GM20000 (cell line): ENCODE data around the gene HMGA1.
A peak's percentile ranks its signal among the peaks of the same experiment; 100 is the strongest.

Experiments used
- DNase-seq: peaks from one replicate; pipeline ENCODE4 v3.0.0; 2012; ENCODE audit warnings: low spot score
- CTCF ChIP-seq: IDR thresholded peaks from 2 replicates; pipeline ENCODE4 v1.5.1; 2012; ENCODE audit warnings: mild to moderate bottlenecking, control low read depth; ENCODE audit errors: extremely low read depth, missing control alignments

The HMGA1 gene, protein sequence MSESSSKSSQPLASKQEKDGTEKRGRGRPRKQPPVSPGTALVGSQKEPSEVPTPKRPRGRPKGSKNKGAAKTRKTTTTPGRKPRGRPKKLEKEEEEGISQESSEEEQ

DNA sequence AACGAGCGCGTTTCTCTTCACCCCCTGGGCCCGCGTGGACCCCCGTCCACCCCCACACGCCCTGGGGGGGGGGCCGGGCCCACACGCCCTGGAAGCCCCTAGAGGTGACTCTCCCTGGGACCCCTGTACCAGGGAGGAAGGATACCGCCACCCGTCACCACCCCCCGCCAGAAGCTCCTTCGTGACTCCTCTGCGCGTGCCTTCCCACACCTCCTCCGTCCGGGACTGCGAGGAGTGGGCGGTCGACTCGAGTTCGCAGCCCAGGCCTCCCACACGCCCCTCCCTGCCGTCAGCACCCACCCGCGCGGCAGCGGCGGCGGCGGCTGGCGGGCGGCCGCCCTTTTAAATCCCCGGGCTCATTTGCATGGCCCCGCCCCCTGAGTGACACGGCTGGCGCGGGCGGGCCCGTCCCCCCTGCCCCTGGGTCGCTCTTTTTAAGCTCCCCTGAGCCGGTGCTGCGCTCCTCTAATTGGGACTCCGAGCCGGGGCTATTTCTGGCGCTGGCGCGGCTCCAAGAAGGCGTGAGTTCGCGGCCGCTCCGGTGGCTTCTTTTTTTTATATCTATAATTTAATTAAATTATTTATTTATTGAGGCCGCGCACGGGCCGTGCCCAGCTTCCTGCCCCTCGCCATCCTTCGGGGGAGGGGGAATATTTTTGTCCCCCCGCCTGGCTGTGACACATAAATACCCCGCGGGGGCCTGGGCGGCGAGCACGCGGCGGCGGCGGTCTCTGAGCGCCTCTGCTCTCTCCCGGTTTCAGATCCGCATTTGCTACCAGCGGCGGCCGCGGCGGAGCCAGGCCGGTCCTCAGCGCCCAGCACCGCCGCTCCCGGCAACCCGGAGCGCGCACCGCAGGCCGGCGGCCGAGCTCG, at the start of gene HMGA1:
Gene HMGA1 (plus strand): TSS at position 431 of the 873 bp plus-strand sequence. CDS start 3,908 bp downstream, outside the sequence.
- DNase-seq = peak; percentile 98

DNA sequence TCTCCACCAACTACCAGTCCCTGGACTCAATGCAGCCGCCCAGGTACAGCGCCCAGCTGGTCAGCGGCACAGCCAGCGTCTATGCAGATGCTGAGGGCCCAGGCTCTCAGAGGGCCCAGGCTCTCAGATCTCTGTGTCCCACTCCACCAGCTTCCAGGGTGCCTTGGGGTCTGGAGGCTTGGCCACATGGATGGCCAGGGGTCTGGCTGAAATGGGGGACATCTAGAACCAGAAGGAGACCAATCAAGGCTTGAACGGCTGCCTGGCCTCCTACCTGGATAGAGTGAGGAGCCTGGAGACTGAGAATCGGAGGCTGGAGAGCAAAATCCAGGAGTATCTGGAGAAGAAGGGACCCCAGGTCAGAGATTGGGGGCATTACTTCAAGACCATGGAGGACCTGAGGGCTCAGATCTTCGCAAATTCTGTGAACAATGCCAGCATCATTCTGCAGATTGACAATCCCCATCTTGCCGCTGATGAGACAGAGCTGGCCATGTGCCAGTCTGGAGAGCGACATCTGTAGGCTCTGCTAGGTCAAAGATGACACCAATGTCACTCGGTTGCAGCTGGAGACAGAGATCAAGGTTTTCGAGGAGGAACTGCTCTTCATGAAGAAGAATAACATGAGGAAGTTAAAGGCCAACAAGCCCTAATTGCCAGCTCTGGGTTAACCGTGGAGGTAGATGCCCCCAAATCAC, 46.7 kb upstream of the HMGA1 start:
- no peak for DNase-seq

More for the DNA sequence above, at the start of gene HMGA1:
- TF ChIP-seq CTCF = no peak

GRCh38 chr6:34190504-34191122, 46.1 kb upstream of the HMGA1 start:
- no peak for TF ChIP-seq CTCF
- DNase-seq = no peak

More for the DNA sequence above, 46.7 kb upstream of the HMGA1 start:
- TF ChIP-seq CTCF = no peak

DNA sequence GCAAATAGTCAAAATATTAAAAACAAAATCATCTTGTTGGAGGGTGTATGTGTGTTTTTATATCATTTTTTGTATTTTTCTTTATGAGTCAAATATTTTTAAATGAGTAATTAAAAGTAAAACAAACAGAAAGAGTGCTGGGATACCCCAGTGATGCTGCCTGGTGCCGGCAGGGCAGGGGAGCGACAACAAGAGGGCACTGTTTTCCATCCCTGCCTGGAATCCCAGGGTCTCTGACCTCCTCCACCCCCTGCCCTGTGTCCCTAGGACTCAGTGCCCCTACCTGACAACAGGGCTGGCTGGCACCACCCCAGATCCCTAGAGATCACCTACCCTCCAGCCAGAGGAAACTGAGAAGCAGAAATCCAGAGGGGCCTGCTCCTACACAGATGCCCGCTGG, 41.9 kb upstream of the HMGA1 start:
- TF ChIP-seq CTCF = no peak

DNA sequence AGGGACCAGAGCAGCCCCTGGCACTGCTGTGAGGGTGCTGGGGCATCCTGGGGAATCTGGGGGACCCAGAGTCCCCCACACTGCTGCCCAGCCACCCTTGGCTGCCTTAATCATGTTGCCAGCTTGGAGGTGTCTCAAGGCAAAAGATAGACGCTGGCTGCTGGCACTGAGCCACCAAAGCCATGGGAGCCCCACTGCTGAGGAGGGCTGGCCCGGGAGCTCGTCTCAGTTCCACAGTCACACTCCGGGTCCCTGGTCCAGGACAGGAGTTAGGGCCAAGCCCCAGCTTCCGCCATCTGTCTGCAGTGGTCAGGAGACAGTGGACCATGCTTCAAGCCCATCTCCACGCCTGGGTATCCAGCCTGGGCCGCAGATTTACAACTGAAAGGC, 41.0 kb upstream of the HMGA1 start:
- no peak for DNase-seq
- TF ChIP-seq CTCF = no peak

More for the DNA sequence above, 41.9 kb upstream of the HMGA1 start:
- DNase-seq = no peak

DNA sequence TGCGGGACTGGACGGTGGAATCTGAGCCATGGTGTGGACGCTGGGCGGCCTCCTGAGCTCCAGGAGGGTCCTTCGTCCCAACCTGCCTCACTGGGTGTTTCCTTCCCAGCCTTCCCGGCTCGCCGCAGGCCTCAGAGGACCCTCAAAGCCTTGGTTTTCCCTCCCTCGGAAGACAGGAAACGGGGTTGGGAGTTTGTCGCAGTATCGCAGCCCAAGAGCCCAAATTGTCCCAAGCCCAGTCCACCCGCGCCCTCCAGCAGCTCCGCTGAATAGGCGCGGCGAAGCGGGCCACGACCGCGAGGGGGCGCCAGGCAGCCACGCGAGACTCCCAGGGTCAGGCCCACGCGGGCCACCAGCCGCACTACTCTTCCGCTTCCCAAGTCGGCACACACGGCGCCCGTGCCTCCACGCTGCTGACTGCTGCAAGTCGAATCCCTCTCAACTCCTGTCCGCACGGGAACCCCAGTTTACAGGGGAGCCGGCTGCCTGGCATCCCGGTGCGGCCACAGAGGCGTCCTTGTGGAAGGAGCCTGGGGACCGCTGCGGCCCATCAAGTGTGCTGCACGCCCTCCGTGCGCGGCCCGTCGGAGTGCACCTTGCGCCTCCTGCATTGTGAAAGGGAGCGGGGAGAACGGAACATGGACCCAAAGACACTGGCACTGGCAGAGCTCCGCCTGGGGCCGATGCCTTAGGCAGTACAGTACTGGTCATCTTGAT, 40.4 kb upstream of the HMGA1 start:
- DNase-seq = peak; percentile 92
- TF ChIP-seq CTCF = peak; percentile 96
